A549 (cell line): ENCODE results near the gene AFAP1. TPM values are rescaled to one million over a fixed set of nuclear protein-coding genes. Genes with fewer than 3 reads are reported as not detected.

Source experiments
- ATAC-seq, 2 experiments: fragments of 200-7000 bp in 1 of 2; fragments of >200 bp in 1 of 2; cut with Nextera tagmentation in 1 of 2; cut with Tn5 transposase in 1 of 2; 3 replicates each; pipeline versions ENCODE4 v1.8.0 to v1.9.1; 2018 to 2020; ENCODE audit warnings: mild to moderate bottlenecking in 1 of 2, moderate library complexity in 1 of 2
- CTCF ChIA-PET: fragments of 300-600 bp; sonication (Branson Sonifier 250); formaldehyde crosslinking; extraction: SDS; loops from one replicate; lab custom pipeline; 2021; ENCODE audit warnings: antibody characterized with exemption, inconsistent platforms; lab: Yijun Ruan, JAX
- POLR2A ChIA-PET: fragments of 350-600 bp; formaldehyde crosslinking; extraction: SDS; loops from one replicate; lab custom pipeline; 2021; ENCODE audit warnings: antibody characterized with exemption, inconsistent platforms; lab: Yijun Ruan, JAX
- DNase-seq, 2 experiments: peaks; one replicate each; pipeline versions ENCODE4 v3.0.0 to v3.0.0-alpha.2; 2011 to 2016; ENCODE audit warnings: low read depth in 1 of 2, low spot score in 1 of 2
- FAIRE-seq: peaks from 2 replicates; lab custom pipeline; 2011; peaks lifted over from hg19 to GRCh38; lab: Jason Lieb, UNC
- H3K27ac ChIP-seq, 2 experiments: fragments of >200 bp; sonication (Bioruptor Twin); formaldehyde crosslinking; 3 replicates each; pipeline ENCODE4 v1.5.1; 2016 to 2017
- H3K4me1 ChIP-seq: fragments of >200 bp; sonication (Bioruptor Twin); formaldehyde crosslinking; 3 replicates; pipeline ENCODE4 v1.6.1; 2016
- H3K4me2 ChIP-seq: fragments of >200 bp; sonication (Bioruptor Twin); formaldehyde crosslinking; 3 replicates; pipeline ENCODE4 v1.6.1; 2016
- H3K4me3 ChIP-seq: fragments of >200 bp; sonication (Bioruptor Twin); formaldehyde crosslinking; 3 replicates; pipeline ENCODE4 v1.5.1; 2016
- H3K9me3 ChIP-seq: fragments of >200 bp; sonication (Bioruptor Twin); formaldehyde crosslinking; 3 replicates; pipeline ENCODE4 v1.6.1; 2016
- ATOH8 ChIP-seq: fragments of 250-450 bp; sonication (Bioruptor Pico); IDR thresholded peaks from 2 replicates; pipeline ENCODE4 v1.5.0; 2020; ENCODE audit warnings: low read depth, mild to moderate bottlenecking, moderate library complexity
- CBX2 ChIP-seq: fragments of 200-600 bp; sonication (generic); IDR thresholded peaks from 2 replicates; pipeline ENCODE4 v1.6.1; 2016; ENCODE audit warnings: low read depth, mild to moderate bottlenecking, borderline replicate concordance
- FOSB ChIP-seq: fragments of 250-450 bp; sonication (Bioruptor Pico); IDR thresholded peaks from 2 replicates; pipeline ENCODE4 v1.5.0; 2020; ENCODE audit warnings: mild to moderate bottlenecking, moderate library complexity
- JUN ChIP-seq, 2 experiments: fragments of >200 bp; sonication (Bioruptor Twin); formaldehyde crosslinking; IDR thresholded peaks; 2 replicates in 1 of 2; 3 replicates in 1 of 2; pipeline ENCODE4 v1.6.1; 2016 to 2017
- MYC ChIP-seq: IDR thresholded peaks from 2 replicates; pipeline ENCODE4 v1.6.1; 2012; ENCODE audit warnings: mild to moderate bottlenecking, inconsistent platforms, low read length, improper control_type of control experiment, borderline replicate concordance
- NR3C1 ChIP-seq: fragments of >200 bp; sonication (Bioruptor Twin); formaldehyde crosslinking; IDR thresholded peaks from 3 replicates; pipeline ENCODE4 v1.6.1; 2017
- PBX3 ChIP-seq: IDR thresholded peaks from 2 replicates; pipeline ENCODE4 v1.6.1; 2012
- POLR2AphosphoS2 ChIP-seq: conservative IDR thresholded peaks from 2 replicates; pipeline ENCODE4 v1.6.1; 2012; ENCODE audit warnings: low read length, improper control_type of control experiment, inconsistent platforms
- RAD21 ChIP-seq, 2 experiments: fragments of >200 bp in 1 of 2; sonication (Bioruptor Twin) in 1 of 2; formaldehyde crosslinking in 1 of 2; IDR thresholded peaks in 1 of 2; conservative IDR thresholded peaks in 1 of 2; 2 replicates in 1 of 2; 3 replicates in 1 of 2; pipeline ENCODE4 v1.6.1; 2012 to 2018; ENCODE audit warnings: inconsistent platforms in 1 of 2
- REST ChIP-seq: fragments of 200-600 bp; sonication (generic); IDR thresholded peaks from 2 replicates; pipeline ENCODE4 v1.6.1; 2016; ENCODE audit warnings: antibody characterized with exemption, mild to moderate bottlenecking, moderate library complexity
- RFX5 ChIP-seq: fragments of 450-650 bp; IDR thresholded peaks from 2 replicates; pipeline ENCODE4 v1.7.1; 2014; ENCODE audit warnings: antibody characterized with exemption, mild to moderate bottlenecking, moderate library complexity
- RNF2 ChIP-seq: fragments of 200-600 bp; sonication (generic); IDR thresholded peaks from 2 replicates; pipeline ENCODE4 v1.6.1; 2016; ENCODE audit warnings: low read depth, mild to moderate bottlenecking, antibody characterized with exemption, moderate library complexity, borderline replicate concordance
- SMC3 ChIP-seq: fragments of >200 bp; sonication (Bioruptor Twin); formaldehyde crosslinking; IDR thresholded peaks from 3 replicates; pipeline ENCODE4 v1.6.1; 2018; ENCODE audit warnings: inconsistent platforms
- TFCP2L1 ChIP-seq: fragments of 250-450 bp; sonication (Bioruptor Pico); IDR thresholded peaks from 2 replicates; pipeline ENCODE4 v1.5.0; 2021; ENCODE audit warnings: mild to moderate bottlenecking
- TP53 ChIP-seq: fragments of 250-450 bp; sonication (Bioruptor Pico); IDR thresholded peaks from 2 replicates; pipeline ENCODE4 v1.5.0; 2021; ENCODE audit warnings: mild to moderate bottlenecking, moderate library complexity
- ZNF302 ChIP-seq: fragments of 250-450 bp; sonication (Bioruptor Pico); IDR thresholded peaks from 2 replicates; pipeline ENCODE4 v1.9.0; 2021; ENCODE audit warnings: inconsistent platforms, mild to moderate bottlenecking, moderate library complexity
- WGBS: methylation state at CpG from one replicate; pipeline ENCODE4 v1.1.6; 2017; ENCODE audit errors: missing lambda C conversion rate; 5-methylcytosine and 5-hydroxymethylcytosine counted together
- polyA plus RNA-seq, 4 experiments: library from polyadenylated mRNA; depleted of rRNA in 3 of 4; stranded (reverse); fragments of >200 nt; fragmentation: RNase III in 1 of 4; extraction: RNeasy Plus Mini Kit Qiagen cat#74134 plus additional on column Dnase treatment in 1 of 4; gene quantifications; 2 replicates in 3 of 4; 3 replicates in 1 of 4; pipeline ENCODE4 v1.2.3, GENCODE V29; 2011 to 2017
- TF ChIP-seq, protein P1 (sequence below): fragments of 250-450 bp; sonication (Bioruptor Pico); IDR thresholded peaks from 2 replicates; pipeline ENCODE4 v1.5.0; 2021; ENCODE audit warnings: mild to moderate bottlenecking, moderate library complexity, borderline replicate concordance
- TF ChIP-seq, protein P2 (sequence below): IDR thresholded peaks from 2 replicates; pipeline ENCODE4 v1.6.1; 2012

The AFAP1 gene
- polyA plus RNA-seq, 2 of the 4 experiments (the other 2 are of a cell fraction): 25.4 to 29.6 TPM

DNA sequence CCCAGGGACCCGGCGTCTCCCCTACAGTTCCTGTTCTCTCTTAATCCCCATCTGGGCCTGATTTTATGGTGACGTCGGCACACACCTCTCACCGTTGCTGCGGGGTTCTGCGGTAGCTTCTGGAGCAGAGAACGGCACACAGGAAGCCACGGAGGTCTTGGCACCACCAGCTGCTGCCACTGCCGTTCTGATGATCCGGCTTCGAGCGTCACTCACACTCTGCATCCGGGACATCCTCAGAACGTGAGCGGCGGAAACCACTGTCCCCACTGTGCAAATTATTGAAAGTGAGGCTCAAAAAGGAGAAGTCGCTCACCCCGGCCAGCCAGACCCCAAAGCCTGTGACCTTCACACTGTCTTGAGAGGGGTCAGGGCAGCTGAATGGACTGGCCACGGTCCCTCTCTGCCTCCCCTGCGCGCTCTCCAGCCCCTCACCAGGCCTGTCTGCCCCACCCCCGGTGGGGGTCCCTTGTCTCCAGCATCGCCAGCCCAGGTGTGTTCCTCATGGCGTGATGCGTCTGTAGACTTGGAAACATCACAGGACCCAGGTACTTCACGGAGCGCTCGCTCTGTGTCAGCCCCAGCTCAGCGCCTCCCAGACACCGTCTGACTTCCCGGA, 201.1 kb downstream of the AFAP1 start:
- H3K4me1 ChIP-seq: no peaks in the 10 kb centered on the region
- ATAC-seq: no peak
- ChIA-PET POLR2A (no interaction called here), CTCF (interaction anchor here (0.6 to 1.2 kb wide), 2 partner anchors 8 to 104 kb away, joined by 3 read pairs; no protein-coding TSS in a partner anchor)
- 95% methylated on average over 31 of the region's 32 CpGs for WGBS
- no peak overlapping the region for H3K27ac ChIP-seq
- no peak for TF ChIP-seq RFX5
- TF ChIP-seq POLR2AphosphoS2: no peak
- TF ChIP-seq CBX2: no peak
- TF ChIP-seq NR3C1: no peak
- no peak for TF ChIP-seq TFCP2L1 (CRISPR knock-in tag)
- TF ChIP-seq PBX3: no peak
- TF ChIP-seq, protein P1, sequence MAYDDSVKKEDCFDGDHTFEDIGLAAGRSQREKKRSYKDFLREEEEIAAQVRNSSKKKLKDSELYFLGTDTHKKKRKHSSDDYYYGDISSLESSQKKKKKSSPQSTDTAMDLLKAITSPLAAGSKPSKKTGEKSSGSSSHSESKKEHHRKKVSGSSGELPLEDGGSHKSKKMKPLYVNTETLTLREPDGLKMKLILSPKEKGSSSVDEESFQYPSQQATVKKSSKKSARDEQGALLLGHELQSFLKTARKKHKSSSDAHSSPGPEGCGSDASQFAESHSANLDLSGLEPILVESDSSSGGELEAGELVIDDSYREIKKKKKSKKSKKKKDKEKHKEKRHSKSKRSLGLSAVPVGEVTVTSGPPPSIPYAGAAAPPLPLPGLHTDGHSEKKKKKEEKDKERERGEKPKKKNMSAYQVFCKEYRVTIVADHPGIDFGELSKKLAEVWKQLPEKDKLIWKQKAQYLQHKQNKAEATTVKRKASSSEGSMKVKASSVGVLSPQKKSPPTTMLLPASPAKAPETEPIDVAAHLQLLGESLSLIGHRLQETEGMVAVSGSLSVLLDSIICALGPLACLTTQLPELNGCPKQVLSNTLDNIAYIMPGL (CRISPR knock-in tag): no peak
- TF ChIP-seq REST: no peak
- no peak overlapping the region for H3K4me2 ChIP-seq
- no peak for DNase-seq
- no peaks in the 10 kb centered on the region for H3K9me3 ChIP-seq
- FAIRE-seq: no peak
- no peak overlapping the region for H3K4me3 ChIP-seq

- Histone ChIP-seq H3K4me2 (no peak overlapping the region), H3K9me3 (no peaks in the 10 kb centered on the region), H3K27ac (no peak overlapping the region), H3K4me3 (no peak overlapping the region), H3K4me1 (no peaks in the 10 kb centered on the region)
- CTCF ChIA-PET: interaction anchor here (0.6 to 1.2 kb wide), 2 partner anchors 9 to 105 kb away, joined by 3 read pairs; no protein-coding TSS in a partner anchor
- POLR2A ChIA-PET: no interaction called here
- FAIRE-seq (no peak), ATAC-seq (no peak), DNase-seq (no peak)
- WGBS: 85% methylated on average over 15 of the region's 19 CpGs
- TF ChIP-seq REST: no peak
- TF ChIP-seq FOSB (CRISPR knock-in tag): no peak
- TF ChIP-seq RAD21 (conservative IDR thresholded peaks at IDR 0.05 in 1 of 2, IDR thresholded peaks at IDR 0.05 in 1 of 2): no peak
- TF ChIP-seq PBX3: no peak
- TF ChIP-seq TP53 (CRISPR knock-in tag): no peak
- TF ChIP-seq NR3C1: no peak
- no peak for TF ChIP-seq CBX2
- TF ChIP-seq, protein P2, sequence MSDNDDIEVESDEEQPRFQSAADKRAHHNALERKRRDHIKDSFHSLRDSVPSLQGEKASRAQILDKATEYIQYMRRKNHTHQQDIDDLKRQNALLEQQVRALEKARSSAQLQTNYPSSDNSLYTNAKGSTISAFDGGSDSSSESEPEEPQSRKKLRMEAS: no peak
- no peak for TF ChIP-seq ATOH8 (CRISPR knock-in tag)
- no peak for TF ChIP-seq SMC3
- no peak for TF ChIP-seq MYC
- TF ChIP-seq RNF2: no peak
- no peak for TF ChIP-seq JUN (IDR thresholded peaks at IDR 0.05)
- no peak for TF ChIP-seq ZNF302 (CRISPR knock-in tag)
Measured at GRCh38 chr4:7737752-7738457, 201.8 kb downstream of the AFAP1 start.
